SK-N-SH treated with all-trans-retinoic acid at 6 μM for 48 hours (cell line): ENCODE measurements around the gene FAM181B.

Experiments
- ATAC-seq: fragments of 200-7000 bp; cut with Tn5 transposase; 3 replicates; pipeline ENCODE4 v1.9.1; 2020; ENCODE audit warnings: mild to moderate bottlenecking, moderate library complexity
- ARNTL ChIP-seq: fragments of 450-650 bp; formaldehyde crosslinking; IDR thresholded peaks from 2 replicates; pipeline ENCODE4 v1.5.0; 2020; ENCODE audit warnings: low read depth, mild to moderate bottlenecking, moderate library complexity, borderline replicate concordance
- BACH2 ChIP-seq: fragments of 250-450 bp; sonication (Bioruptor Pico); IDR thresholded peaks from 2 replicates; pipeline ENCODE4 v1.9.0; 2021; ENCODE audit warnings: mild to moderate bottlenecking, borderline replicate concordance
- CREB5 ChIP-seq: fragments of 250-450 bp; sonication (Bioruptor Pico); IDR thresholded peaks from 2 replicates; pipeline ENCODE4 v1.5.1; 2020; ENCODE audit warnings: low read depth, mild to moderate bottlenecking, moderate library complexity
- CSDC2 ChIP-seq: fragments of 250-450 bp; sonication (Bioruptor Pico); IDR thresholded peaks from 2 replicates; pipeline ENCODE4 v1.5.0; 2020; ENCODE audit warnings: mild to moderate bottlenecking, moderate library complexity
- CSRNP3 ChIP-seq: fragments of 250-450 bp; sonication (Bioruptor Pico); IDR thresholded peaks from 2 replicates; pipeline ENCODE4 v1.5.1; 2021; ENCODE audit warnings: mild to moderate bottlenecking, moderate library complexity
- ESRRG ChIP-seq: fragments of 250-450 bp; sonication (Bioruptor Pico); IDR thresholded peaks from 2 replicates; pipeline ENCODE4 v1.6.1; 2021; ENCODE audit warnings: mild to moderate bottlenecking
- GLIS3 ChIP-seq: fragments of 250-450 bp; sonication (Bioruptor Pico); IDR thresholded peaks from 2 replicates; pipeline ENCODE4 v1.5.0; 2020; ENCODE audit warnings: mild to moderate bottlenecking, moderate library complexity
- OSR1 ChIP-seq: fragments of 250-450 bp; sonication (Bioruptor Pico); IDR thresholded peaks from 2 replicates; pipeline ENCODE4 v1.8.0; 2022; ENCODE audit warnings: moderate library complexity, mild to moderate bottlenecking, inconsistent platforms
- PATZ1 ChIP-seq: fragments of 250-450 bp; sonication (Bioruptor Pico); IDR thresholded peaks from 2 replicates; pipeline ENCODE4 v1.8.0; 2020; ENCODE audit warnings: mild to moderate bottlenecking, moderate library complexity, borderline replicate concordance
- POU6F1 ChIP-seq: fragments of 250-450 bp; sonication (Bioruptor Pico); IDR thresholded peaks from 2 replicates; pipeline ENCODE4 v1.8.0; 2021; ENCODE audit warnings: low read depth, mild to moderate bottlenecking, moderate library complexity, borderline replicate concordance
- PPARA ChIP-seq: fragments of 250-450 bp; sonication (Bioruptor Pico); IDR thresholded peaks from 2 replicates; pipeline ENCODE4 v1.5.0; 2020; ENCODE audit warnings: mild to moderate bottlenecking, borderline replicate concordance
- RARB ChIP-seq: fragments of 250-450 bp; sonication (Bioruptor Pico); IDR thresholded peaks from 2 replicates; pipeline ENCODE4 v1.8.0; 2021; ENCODE audit warnings: mild to moderate bottlenecking, moderate library complexity
- SNAI2 ChIP-seq: fragments of 250-450 bp; sonication (Bioruptor Pico); IDR thresholded peaks from 2 replicates; pipeline ENCODE4 v1.5.0; 2020; ENCODE audit warnings: mild to moderate bottlenecking, moderate library complexity
- TCF4 ChIP-seq: fragments of 250-450 bp; sonication (Bioruptor Pico); IDR thresholded peaks from 2 replicates; pipeline ENCODE4 v1.8.0; 2021; ENCODE audit warnings: mild to moderate bottlenecking, moderate library complexity, borderline replicate concordance
- TOX ChIP-seq: fragments of 250-450 bp; sonication (Bioruptor Pico); IDR thresholded peaks from 2 replicates; pipeline ENCODE4 v1.8.0; 2021; ENCODE audit warnings: mild to moderate bottlenecking, moderate library complexity, borderline replicate concordance
- TSHZ2 ChIP-seq: fragments of 250-450 bp; sonication (Bioruptor Pico); IDR thresholded peaks from 2 replicates; pipeline ENCODE4 v1.5.0; 2020; ENCODE audit warnings: mild to moderate bottlenecking, moderate library complexity
- ZC3H10 ChIP-seq: fragments of 250-450 bp; sonication (Bioruptor Pico); IDR thresholded peaks from 2 replicates; pipeline ENCODE4 v1.5.1; 2021; ENCODE audit warnings: mild to moderate bottlenecking, moderate library complexity
- ZFP3 ChIP-seq: fragments of 250-450 bp; sonication (Bioruptor Pico); IDR thresholded peaks from 2 replicates; pipeline ENCODE4 v1.5.0; 2020; ENCODE audit warnings: mild to moderate bottlenecking, moderate library complexity
- ZFP30 ChIP-seq: fragments of 450-650 bp; formaldehyde crosslinking; IDR thresholded peaks from 2 replicates; pipeline ENCODE4 v1.5.0; 2022; ENCODE audit warnings: mild to moderate bottlenecking, moderate library complexity
- ZNF565 ChIP-seq: fragments of 450-650 bp; formaldehyde crosslinking; conservative IDR thresholded peaks from 2 replicates; pipeline ENCODE4 v1.5.0; 2020; ENCODE audit warnings: low read depth, mild to moderate bottlenecking, moderate library complexity
- ZNF70 ChIP-seq: fragments of 450-650 bp; formaldehyde crosslinking; IDR thresholded peaks from 2 replicates; pipeline ENCODE4 v1.5.0; 2020; ENCODE audit warnings: mild to moderate bottlenecking, moderate library complexity
- ZNF8 ChIP-seq: fragments of 450-650 bp; formaldehyde crosslinking; IDR thresholded peaks from 2 replicates; pipeline ENCODE4 v1.5.0; 2020; ENCODE audit warnings: mild to moderate bottlenecking, moderate library complexity

Gene FAM181B

GRCh38 chr11:82733444-82734119 is at the start of gene FAM181B:
Gene FAM181B (minus strand): TSS chr11:82733864. CDS start chr11:82733729, 135 bp downstream.
- no peak for TF ChIP-seq ZNF565
- TF ChIP-seq TCF4 (CRISPR knock-in tag): no peak
- no peak for TF ChIP-seq ZNF8 (CRISPR knock-in tag)
- TF ChIP-seq SNAI2 (CRISPR knock-in tag): no peak
- TF ChIP-seq GLIS3 (CRISPR knock-in tag): no peak
- TF ChIP-seq TOX (CRISPR knock-in tag): no peak
- no peak for TF ChIP-seq OSR1 (CRISPR knock-in tag)
- TF ChIP-seq ZFP30 (CRISPR knock-in tag): no peak
- no peak for TF ChIP-seq ZFP3 (CRISPR knock-in tag)
- TF ChIP-seq PATZ1: no peak
- TF ChIP-seq ARNTL (CRISPR knock-in tag): no peak
- TF ChIP-seq CSDC2 (CRISPR knock-in tag): no peak
- no peak for TF ChIP-seq ZC3H10 (CRISPR knock-in tag)
- no peak for TF ChIP-seq PPARA (CRISPR knock-in tag)
- TF ChIP-seq CREB5: no peak
- no peak for TF ChIP-seq CSRNP3 (CRISPR knock-in tag)
- TF ChIP-seq ESRRG (CRISPR knock-in tag): no peak
- TF ChIP-seq RARB (CRISPR knock-in tag): no peak
- TF ChIP-seq BACH2: no peak
- peak; percentile 86 for ATAC-seq

GRCh38 chr11:82782825-82783374 is 49.2 kb upstream of the FAM181B start:
- no peak for TF ChIP-seq TSHZ2 (CRISPR knock-in tag)
- TF ChIP-seq TCF4 (CRISPR knock-in tag): no peak
- TF ChIP-seq ESRRG (CRISPR knock-in tag): no peak
- no peak for TF ChIP-seq ZNF70 (CRISPR knock-in tag)
- TF ChIP-seq, all 23 proteins: peak for 0
- no peak for ATAC-seq

GRCh38 chr11:82778776-82779175 is 45.1 kb upstream of the FAM181B start:
- no peak for ATAC-seq
- TF ChIP-seq SNAI2 (CRISPR knock-in tag): no peak
- no peak for TF ChIP-seq TCF4 (CRISPR knock-in tag)
- no peak for TF ChIP-seq CREB5
- no peak for TF ChIP-seq OSR1 (CRISPR knock-in tag)
- TF ChIP-seq ZFP3 (CRISPR knock-in tag): no peak
- no peak for TF ChIP-seq ZC3H10 (CRISPR knock-in tag)
- no peak for TF ChIP-seq PPARA (CRISPR knock-in tag)
- TF ChIP-seq PATZ1: no peak
- TF ChIP-seq POU6F1 (CRISPR knock-in tag): no peak
